ENCODE data around the gene ACOX2. TPM values are rescaled to one million over a fixed set of nuclear protein-coding genes. Genes with fewer than 3 reads are reported as not detected.

Gene ACOX2
- total RNA-seq, 1 donor from 2014 or later: 33.3 TPM

DNA sequence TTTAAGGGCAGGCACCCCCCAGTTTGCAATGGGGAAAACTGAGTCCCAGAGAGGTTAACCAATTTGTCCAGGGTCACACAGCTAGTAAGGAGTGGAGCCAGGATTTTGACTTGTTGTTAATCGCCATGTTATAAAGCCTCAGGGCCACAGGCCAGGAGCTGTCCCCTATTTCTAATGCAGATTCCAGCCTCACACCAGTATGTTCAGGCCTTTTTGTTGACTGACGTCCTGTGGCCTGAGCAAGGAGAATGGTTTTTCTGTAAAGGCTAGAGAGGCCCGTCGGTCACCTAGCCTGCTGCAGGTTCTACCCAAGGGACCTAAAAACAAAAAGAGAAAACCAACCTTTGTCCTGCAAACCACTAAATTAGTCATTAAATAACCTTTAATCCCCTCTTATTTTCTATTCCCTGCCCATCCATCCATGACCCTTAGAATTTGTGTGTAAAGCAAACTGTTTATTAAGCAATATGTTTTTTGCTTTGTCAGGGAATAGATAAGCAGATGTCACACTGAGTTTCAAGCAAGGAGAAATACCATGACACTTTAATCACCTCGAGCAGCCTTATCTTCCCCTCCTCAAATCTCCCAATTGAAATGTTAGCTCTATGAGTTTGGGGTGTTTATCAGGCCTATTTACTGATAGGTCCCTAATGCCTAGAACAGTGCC, 14.1 kb downstream of the ACOX2 start:
- no peak for DNase-seq
- no peak for ATAC-seq (ENCODE audit: poor library complexity)
- intact Hi-C loops (cut with DNase I): loop anchor here (10.0 kb wide), 1 partner anchor 338 kb away; no protein-coding TSS in a partner anchor

GRCh38 chr3:58521917-58522631, 14.9 kb downstream of the ACOX2 start:
- ATAC-seq (ENCODE audit: poor library complexity): no peak
- intact Hi-C loops (cut with DNase I): loop anchor here (10.0 kb wide), 1 partner anchor 337 kb away; no protein-coding TSS in a partner anchor

GRCh38 chr3:58521336-58521670, 15.7 kb downstream of the ACOX2 start:
- DNase-seq: no peak
- ATAC-seq (ENCODE audit: poor library complexity): no peak
- intact Hi-C loops (cut with DNase I): loop anchor here (10.0 kb wide), 1 partner anchor 337 kb away; no protein-coding TSS in a partner anchor

More at GRCh38 chr3:58521917-58522631, 14.9 kb downstream of the ACOX2 start:
- DNase-seq: no peak

DNA sequence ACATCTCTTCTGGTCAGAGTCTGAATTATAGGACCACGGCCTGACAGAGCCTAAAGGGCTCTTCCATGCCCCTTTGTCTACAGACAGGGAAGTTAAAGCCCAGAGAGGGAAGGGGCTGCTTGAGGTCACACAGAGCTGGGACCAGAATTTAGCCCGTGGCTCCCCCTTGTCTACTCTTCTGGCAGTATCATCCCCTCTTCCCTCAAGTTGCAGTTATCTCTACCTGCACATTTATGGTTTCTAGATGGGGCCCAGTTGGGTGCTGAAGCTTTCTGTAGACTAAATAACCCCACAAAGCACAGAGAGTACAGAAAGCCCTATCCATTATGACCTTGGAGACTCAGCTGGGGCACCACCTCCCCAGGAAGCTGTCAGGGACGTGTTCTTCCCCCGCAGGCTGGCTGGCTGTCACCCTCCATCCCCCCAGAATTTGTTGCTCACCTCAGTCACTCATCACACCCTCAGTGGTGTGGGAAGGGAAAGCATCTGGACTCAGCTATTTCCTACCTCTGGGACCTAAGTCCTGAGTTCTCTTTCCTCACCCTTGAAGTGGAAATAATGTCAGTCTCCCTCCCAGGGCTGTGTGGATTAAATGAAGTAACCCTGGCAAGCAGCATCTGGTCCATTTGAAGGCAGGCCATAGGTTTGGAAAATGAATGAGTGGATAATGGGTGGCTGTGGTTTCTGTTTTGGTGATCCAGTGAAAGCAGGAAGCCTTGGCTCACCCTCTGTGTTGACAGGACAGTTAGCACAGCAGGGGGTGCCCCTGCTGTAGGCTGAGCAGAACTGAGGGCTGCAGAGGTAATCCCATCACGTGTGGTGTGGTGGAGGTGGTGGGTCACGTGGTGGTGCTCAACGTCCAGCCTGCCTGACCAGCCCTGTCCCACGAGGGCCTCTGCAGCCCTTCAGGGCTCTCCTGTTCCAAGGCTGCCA, 16.3 kb downstream of the ACOX2 start:
- intact Hi-C loops (cut with DNase I): loop anchor here (10.0 kb wide), 1 partner anchor 336 kb away; no protein-coding TSS in a partner anchor

GRCh38 chr3:58519668-58520402, 17.2 kb downstream of the ACOX2 start:
- intact Hi-C loops (cut with DNase I): loop anchor here (10.0 kb wide), 1 partner anchor 335 kb away; no protein-coding TSS in a partner anchor

More for the DNA sequence above, 16.3 kb downstream of the ACOX2 start:
- DNase-seq (no peak), ATAC-seq (ENCODE audit: poor library complexity) (no peak)

GRCh38 chr3:58518291-58518789, 18.6 kb downstream of the ACOX2 start:
- intact Hi-C loops (cut with DNase I): no loop called here
- ATAC-seq (ENCODE audit: poor library complexity) (no peak), DNase-seq (no peak)

More at GRCh38 chr3:58519668-58520402, 17.2 kb downstream of the ACOX2 start:
- DNase-seq (no peak), ATAC-seq (ENCODE audit: poor library complexity) (no peak)

DNA sequence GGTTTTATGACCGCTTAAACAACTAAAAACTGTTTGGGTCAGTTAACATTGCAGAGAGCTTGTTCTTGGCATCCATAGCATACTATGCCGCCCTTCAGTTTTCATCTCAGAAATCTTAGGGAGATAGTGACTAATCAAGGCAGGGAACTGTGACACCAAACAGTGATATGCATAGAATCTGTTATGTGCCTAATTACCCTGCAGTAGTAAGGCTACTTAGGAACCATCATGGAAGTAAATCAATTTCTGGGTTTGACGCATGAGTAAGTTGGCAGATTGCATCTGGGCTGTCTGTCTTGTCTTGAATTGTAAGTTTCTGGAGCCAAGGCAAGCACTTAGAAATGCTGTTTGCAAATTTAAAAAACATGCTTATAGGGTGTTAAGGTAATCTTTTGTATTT, 22.6 kb downstream of the ACOX2 start:
- no peak for ATAC-seq (ENCODE audit: poor library complexity)
- intact Hi-C loops (cut with DNase I): no loop called here
- no peak for DNase-seq

DNA sequence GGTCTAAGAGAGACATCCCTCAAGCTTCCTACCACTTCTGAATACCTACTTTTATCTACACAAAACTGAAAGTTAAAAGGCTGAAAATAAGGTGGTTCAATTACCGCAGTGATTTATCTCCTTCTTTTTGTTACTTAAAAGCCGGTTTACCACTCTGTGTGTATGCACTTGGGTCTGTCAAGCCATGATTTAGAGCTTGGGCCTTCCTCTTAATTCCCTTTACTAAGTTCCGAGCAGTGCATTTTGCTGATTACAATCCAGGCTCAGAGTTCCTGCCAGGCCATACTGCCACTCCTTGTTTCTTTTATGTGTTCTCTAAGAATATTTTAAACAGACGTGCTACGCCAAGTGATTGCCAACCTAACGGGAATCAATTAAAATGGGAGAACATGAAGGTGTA, 28.6 kb downstream of the ACOX2 start:
- intact Hi-C loops (cut with DNase I): no loop called here
- ATAC-seq (ENCODE audit: poor library complexity) (no peak), DNase-seq (no peak)

DNA sequence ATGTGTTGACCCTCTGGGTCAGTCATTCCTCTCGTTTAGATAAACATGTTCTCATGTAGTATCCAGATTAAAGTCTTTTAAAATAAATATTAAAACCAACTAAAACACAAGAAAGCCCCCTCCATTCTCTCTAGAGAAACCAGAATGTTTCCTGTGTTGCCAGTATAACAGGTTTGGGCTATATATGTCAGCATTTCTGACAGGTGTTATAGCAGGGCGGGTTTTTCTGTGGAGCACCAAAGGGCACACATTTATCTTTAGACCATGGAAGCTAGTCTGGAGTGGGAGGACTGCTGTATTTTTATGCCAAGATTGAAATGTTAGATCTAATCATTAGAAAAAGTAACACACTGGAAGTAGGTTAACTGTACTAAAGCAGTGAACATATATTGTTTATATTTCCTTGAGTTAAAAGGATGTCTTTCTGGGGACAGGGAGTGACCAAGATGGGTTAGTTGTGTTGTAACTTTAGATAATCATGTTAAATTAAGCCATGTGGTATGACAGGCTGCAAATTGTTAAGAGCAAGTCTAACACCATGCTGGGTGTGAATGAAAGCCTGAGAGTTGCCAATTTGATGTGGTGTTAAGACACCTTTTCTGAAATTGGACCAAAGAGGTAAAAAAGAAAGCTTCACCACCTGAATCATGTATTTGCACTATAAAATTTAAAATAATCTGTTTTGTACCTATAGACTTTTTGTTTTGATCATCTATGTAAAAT, 29.5 kb downstream of the ACOX2 start:
- DNase-seq: no peak
- intact Hi-C loops (cut with DNase I): no loop called here
- no peak for ATAC-seq (ENCODE audit: poor library complexity)

DNA sequence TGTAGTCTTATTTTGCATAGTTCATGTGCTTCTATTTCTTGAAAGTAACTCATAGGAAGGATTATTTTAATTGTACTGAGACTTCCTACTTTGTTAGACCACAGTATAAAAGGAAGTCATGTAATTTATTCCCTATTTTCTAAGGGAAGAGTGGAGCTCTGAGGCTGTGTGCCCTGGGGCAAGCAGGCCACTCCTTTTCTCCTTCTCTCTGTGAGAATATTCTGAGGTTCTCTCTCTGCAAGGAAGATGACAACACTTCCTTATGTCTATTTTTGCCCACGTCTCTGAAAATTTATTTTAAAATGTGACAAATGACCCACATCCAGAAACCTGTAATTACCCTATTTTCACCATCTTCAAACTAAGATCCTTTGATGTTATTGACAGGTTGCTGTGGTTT, 34.1 kb downstream of the ACOX2 start:
- DNase-seq (no peak), ATAC-seq (ENCODE audit: poor library complexity) (no peak)
- intact Hi-C loops (cut with DNase I): no loop called here

DNA sequence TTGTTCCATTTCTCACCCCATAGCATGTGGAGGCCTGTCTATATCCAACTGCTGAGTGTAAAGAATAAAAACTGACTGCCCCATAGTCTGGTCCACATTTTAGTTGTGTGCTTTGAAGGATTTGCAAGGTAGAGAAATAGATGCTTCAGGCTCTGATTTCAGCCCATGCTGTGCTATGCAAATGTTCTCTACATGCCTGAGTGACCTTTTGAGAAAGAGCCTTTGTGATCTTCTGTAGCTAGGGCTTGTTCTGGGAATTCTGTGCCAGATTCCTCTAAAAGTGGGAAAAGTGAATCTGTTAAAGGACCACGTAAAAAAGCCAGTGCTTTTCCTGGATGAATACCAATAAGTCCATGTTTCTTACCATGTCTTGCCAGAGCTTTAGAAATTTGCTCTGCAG, 39.9 kb downstream of the ACOX2 start:
- ATAC-seq (ENCODE audit: poor library complexity) (no peak), DNase-seq (no peak)
- intact Hi-C loops (cut with DNase I): loop anchor here (5.0 kb wide), 1 partner anchor 165 kb away; the partner anchor contains the start of gene PXK

- ATAC-seq (ENCODE audit: poor library complexity): no peak
- no peak for DNase-seq
- intact Hi-C loops (cut with DNase I): loop anchor here (5.0 kb wide), 1 partner anchor 164 kb away; the partner anchor contains the start of gene PXK
Observed at GRCh38 chr3:58496206-58496857, 40.7 kb downstream of the ACOX2 start.

- intact Hi-C loops (cut with DNase I): loop anchor here (5.0 kb wide), 1 partner anchor 163 kb away; the partner anchor contains the start of gene PXK
- DNase-seq (no peak), ATAC-seq (ENCODE audit: poor library complexity) (no peak)
Observed at GRCh38 chr3:58495101-58495500, 41.9 kb downstream of the ACOX2 start.

DNA sequence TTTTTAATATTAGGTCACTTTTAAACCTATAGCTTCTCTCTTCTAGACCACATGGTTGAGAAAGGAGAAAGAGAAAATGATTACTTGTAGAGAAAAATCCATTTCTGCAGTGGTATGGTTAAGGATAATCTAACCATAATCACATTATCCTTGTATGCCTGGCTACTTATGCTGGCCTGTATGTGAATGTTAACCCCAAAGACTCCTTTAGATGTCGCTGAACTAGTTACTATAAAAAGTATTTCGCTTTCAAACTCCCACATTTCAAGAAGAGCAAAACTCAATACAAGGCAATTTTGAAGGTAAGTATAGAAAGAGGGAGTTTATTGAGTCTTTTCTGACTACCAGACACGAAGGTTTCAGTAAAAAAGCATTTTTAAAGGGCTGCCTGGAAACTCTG, 42.9 kb downstream of the ACOX2 start:
- intact Hi-C loops (cut with DNase I): loop anchor here (5.0 kb wide), 1 partner anchor 38 kb away; no protein-coding TSS in a partner anchor
- no peak for ATAC-seq (ENCODE audit: poor library complexity)
- DNase-seq: no peak

DNA sequence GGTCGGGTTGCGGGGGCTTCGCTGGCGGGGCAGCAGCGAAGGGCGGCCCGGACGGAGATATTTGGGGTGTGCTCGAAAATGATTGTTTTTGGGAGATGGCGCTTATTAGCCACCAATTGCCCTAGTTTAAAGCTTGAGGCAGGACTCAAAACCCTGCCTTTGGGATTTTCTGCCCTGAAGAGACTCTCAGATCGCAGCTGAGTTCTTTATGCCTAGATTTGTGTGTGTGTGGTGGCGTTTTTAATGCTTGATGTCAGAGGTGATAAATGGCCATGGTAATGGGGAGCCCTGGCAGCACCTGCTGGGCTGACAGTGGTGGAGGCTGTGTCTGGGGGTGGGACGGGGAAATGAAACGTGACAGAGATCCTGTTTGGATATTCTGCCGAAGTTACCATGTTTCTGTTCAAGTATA, 44.5 kb downstream of the ACOX2 start:
- ATAC-seq (ENCODE audit: poor library complexity): no peak

GRCh38 chr3:58491506-58492402, 45.2 kb downstream of the ACOX2 start, which contains the start of gene KCTD6:
Gene KCTD6, plus strand, starts transcription at chr3:58492096. Its CDS starts 6,660 bp downstream, at chr3:58498756.
- ATAC-seq (ENCODE audit: poor library complexity): peak; percentile 97
- intact Hi-C loops (cut with DNase I): loop anchor here (5.0 kb wide), 1 partner anchor 41 kb away; no protein-coding TSS in a partner anchor
- peak; percentile 96 for DNase-seq

More for the DNA sequence above, 44.5 kb downstream of the ACOX2 start:
- intact Hi-C loops (cut with DNase I): loop anchor here (5.0 kb wide), 1 partner anchor 40 kb away; no protein-coding TSS in a partner anchor
- DNase-seq: no peak

All from Right ventricle myocardium superior (tissue), 1 donor.